NOMO-1 treated with DMSO at 0.1 percent for 48 hours (cell line): ENCODE measurements around the gene GINS1.
"Not testable (repeated sequence)": the region's sequence is repeated elsewhere in the genome, so short reads cannot be mapped to it uniquely, and the experiment has no call there.

Experiments
- DNase-seq: peaks from one replicate; lab custom pipeline; 2025; ENCODE audit not compliant: unreplicated experiment; lab: John Stamatoyannopoulos, UW

Gene GINS1

GRCh38 chr20:25389858-25390537, 17.5 kb upstream of the GINS1 start:
- DNase-seq = no peak

GRCh38 chr20:25390538-25391528, 16.6 kb upstream of the GINS1 start, which contains the start of gene ABHD12:
Gene ABHD12, minus strand, starts transcription at chr20:25390835. Its CDS starts 132 bp downstream, at chr20:25390703.
- peak; percentile 96 for DNase-seq

- DNase-seq = no peak
Observed at GRCh38 chr20:25394276-25394675, 13.2 kb upstream of the GINS1 start.

- DNase-seq = no peak
Observed at GRCh38 chr20:25394996-25395395, 12.5 kb upstream of the GINS1 start.

- DNase-seq = no peak
Observed at GRCh38 chr20:25397096-25397495, 10.4 kb upstream of the GINS1 start.

GRCh38 chr20:25397821-25398220, 9.7 kb upstream of the GINS1 start:
- DNase-seq = peak; percentile 22

- no peak for DNase-seq
Observed at GRCh38 chr20:25398376-25399036, 9.0 kb upstream of the GINS1 start.

GRCh38 chr20:25399037-25399430, 8.4 kb upstream of the GINS1 start:
- DNase-seq = peak; percentile 43

- not testable (repeated sequence) for DNase-seq
Observed at GRCh38 chr20:25400291-25400732, 7.2 kb upstream of the GINS1 start.

- DNase-seq = no peak
Observed at GRCh38 chr20:25402583-25402982, 4.9 kb upstream of the GINS1 start.

- DNase-seq = no peak
Observed at GRCh38 chr20:25408170-25408547, 686 bp downstream of the GINS1 start.

GRCh38 chr20:25408890-25409289, 1.4 kb downstream of the GINS1 start:
- no peak for DNase-seq

GRCh38 chr20:25418776-25419175, 11.3 kb downstream of the GINS1 start:
- DNase-seq = no peak

GRCh38 chr20:25421102-25421501, 13.6 kb downstream of the GINS1 start:
- no peak for DNase-seq

- no peak for DNase-seq
Observed at GRCh38 chr20:25422032-25422431, 14.6 kb downstream of the GINS1 start.

GRCh38 chr20:25424536-25424935, 17.1 kb downstream of the GINS1 start:
- no peak for DNase-seq

GRCh38 chr20:25437153-25437581, 29.7 kb downstream of the GINS1 start:
- no peak for DNase-seq

- peak; percentile 79 for DNase-seq
Observed at GRCh38 chr20:25439328-25439727, 31.9 kb downstream of the GINS1 start.

GRCh38 chr20:25444556-25444955, 37.1 kb downstream of the GINS1 start:
- no peak for DNase-seq

GRCh38 chr20:25447671-25448070, 40.2 kb downstream of the GINS1 start:
- no peak for DNase-seq

GRCh38 chr20:25452333-25452732, 44.9 kb downstream of the GINS1 start:
- no peak for DNase-seq
